Stomach (tissue), 9 donors: ENCODE measurements around the gene ITGA7. TPM values are rescaled to one million over a fixed set of nuclear protein-coding genes. Genes with fewer than 3 reads are reported as not detected.

Source experiments
- DNase-seq, 2 donors: peaks; one replicate each; pipeline versions ENCODE4 v3.0.0 to v3.0.0-alpha.2; 2013 to 2019
- H3K27ac ChIP-seq, 5 donors: fragments of 200-600 bp in 4 of 5; sonication (generic) in 4 of 5; one replicate each; pipeline ENCODE4 v1.5.1; 2013 to 2019; ENCODE audit warnings: mild to moderate bottlenecking in 1 of 5, moderate library complexity in 1 of 5
- H3K27me3 ChIP-seq, 3 donors: fragments of 200-600 bp; sonication (generic); one replicate each; pipeline ENCODE4 v1.5.1; 2017 to 2019; ENCODE audit warnings: mixed run types in 1 of 3
- H3K36me3 ChIP-seq, 4 donors: fragments of 200-600 bp; sonication (generic); 1 replicate in 3 of 4; 2 replicates in 1 of 4; pipeline ENCODE4 v1.5.1; 2016 to 2019
- H3K4me1 ChIP-seq, 4 donors: fragments of 200-600 bp; sonication (generic); one replicate each; pipeline ENCODE4 v1.5.1; 2016 to 2019
- H3K4me3 ChIP-seq, 4 donors: fragments of 200-600 bp; sonication (generic) in 3 of 4; one replicate each; pipeline ENCODE4 v1.5.1; 2016 to 2019; ENCODE audit warnings: mild to moderate bottlenecking in 1 of 4
- H3K9me3 ChIP-seq, 4 donors: fragments of 200-600 bp; sonication (generic); one replicate each; pipeline ENCODE4 v1.5.1; 2016 to 2019
- EP300 ChIP-seq: sonication (generic); formaldehyde crosslinking; IDR thresholded peaks from one replicate; pipeline ENCODE4 v1.6.1; 2017; ENCODE audit warnings: antibody characterized with exemption
- POLR2A ChIP-seq, 4 donors: fragments of 450-650 bp; IDR thresholded peaks; one replicate each; pipeline ENCODE4 v1.6.1; 2016; ENCODE audit warnings: antibody characterized with exemption in 4 of 4, control low read depth in 2 of 4, mild to moderate bottlenecking in 1 of 4, moderate library complexity in 1 of 4
- POLR2AphosphoS5 ChIP-seq, 3 donors: sonication (generic); formaldehyde crosslinking; IDR thresholded peaks; one replicate each; pipeline ENCODE4 v1.6.1; 2016; ENCODE audit warnings: antibody characterized with exemption in 3 of 3
- WGBS, 5 donors: extraction: QIAGEN DNeasy Blood & Tissue Kit in 3 of 5; methylation state at CpG; one replicate each; pipeline versions ENCODE4 v1.1.5 to v1.1.7; 2013 to 2018; 5-methylcytosine and 5-hydroxymethylcytosine counted together
- intact Hi-C: fragments of 100-400 bp; cut with DNase I; formaldehyde crosslinking; loops from one replicate; pipeline ENCODE4 v1.15.1; 2023; ENCODE audit warnings: low total_unique reads
- polyA plus RNA-seq, 3 donors: library from polyadenylated mRNA; stranded (reverse); fragments of 200-250 nt; gene quantifications; one replicate each; pipeline ENCODE4 v1.2.3, GENCODE V29; 2013
- total RNA-seq, 5 donors: library from RNA; depleted of rRNA; stranded (reverse); fragments of >200 nt; gene quantifications; one replicate each; pipeline versions ENCODE4 v1.1.0 to v1.2.3, GENCODE V29; 2014 to 2016
- TF ChIP-seq, protein P1 (sequence below), 7 experiments: fragments of 450-650 bp in 4 of 7; fragments of 200-600 bp in 3 of 7; sonication (generic) in 3 of 7; IDR thresholded peaks; one replicate each; pipeline ENCODE4 v1.5.1; 2016 to 2019; ENCODE audit warnings: antibody characterized with exemption in 7 of 7, control low read depth in 2 of 7, mild to moderate bottlenecking in 1 of 7
- donor health status: healthy with polysubstance abuse.
- donor health status: Bipolar disorder and iron deficiency.
- donor health status: healthy.

ITGA7 gene
- total and polyA plus RNA-seq, 8 donors: 3.5 to 188 (median 46.3) TPM

DNA sequence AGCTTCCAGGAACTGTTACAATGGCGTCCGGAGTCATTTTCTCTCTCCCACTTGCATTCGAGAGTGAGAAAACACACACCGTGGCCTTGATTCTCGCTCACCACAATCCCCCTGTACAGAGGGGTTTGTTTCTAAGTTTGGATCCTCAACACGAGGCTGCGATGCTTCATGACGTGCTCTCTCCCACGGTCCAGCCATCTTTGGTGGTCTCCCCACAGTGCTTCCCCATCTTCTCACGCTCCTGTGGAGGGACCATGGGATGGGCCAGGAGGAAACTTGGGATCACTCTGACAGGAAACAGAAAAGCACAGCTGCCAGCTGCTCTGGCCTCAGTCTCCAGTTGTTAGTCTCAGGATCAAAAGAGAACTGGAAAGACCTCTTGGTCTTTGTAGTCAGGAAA, 42.9 kb downstream of the ITGA7 start:
- Histone ChIP-seq H3K4me3 (no peak overlapping the region), H3K9me3 (no peaks in the 10 kb centered on the region), H3K4me1 (no peaks in the 10 kb centered on the region), H3K36me3 (no peaks in the 10 kb centered on the region), H3K27ac (no peak overlapping the region), H3K27me3 (no peaks in the 10 kb centered on the region)
- no peak for DNase-seq
- intact Hi-C loops: no loop called here
- TF ChIP-seq, protein P1, sequence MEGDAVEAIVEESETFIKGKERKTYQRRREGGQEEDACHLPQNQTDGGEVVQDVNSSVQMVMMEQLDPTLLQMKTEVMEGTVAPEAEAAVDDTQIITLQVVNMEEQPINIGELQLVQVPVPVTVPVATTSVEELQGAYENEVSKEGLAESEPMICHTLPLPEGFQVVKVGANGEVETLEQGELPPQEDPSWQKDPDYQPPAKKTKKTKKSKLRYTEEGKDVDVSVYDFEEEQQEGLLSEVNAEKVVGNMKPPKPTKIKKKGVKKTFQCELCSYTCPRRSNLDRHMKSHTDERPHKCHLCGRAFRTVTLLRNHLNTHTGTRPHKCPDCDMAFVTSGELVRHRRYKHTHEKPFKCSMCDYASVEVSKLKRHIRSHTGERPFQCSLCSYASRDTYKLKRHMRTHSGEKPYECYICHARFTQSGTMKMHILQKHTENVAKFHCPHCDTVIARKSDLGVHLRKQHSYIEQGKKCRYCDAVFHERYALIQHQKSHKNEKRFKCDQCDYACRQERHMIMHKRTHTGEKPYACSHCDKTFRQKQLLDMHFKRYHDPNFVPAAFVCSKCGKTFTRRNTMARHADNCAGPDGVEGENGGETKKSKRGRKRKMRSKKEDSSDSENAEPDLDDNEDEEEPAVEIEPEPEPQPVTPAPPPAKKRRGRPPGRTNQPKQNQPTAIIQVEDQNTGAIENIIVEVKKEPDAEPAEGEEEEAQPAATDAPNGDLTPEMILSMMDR (IDR thresholded peaks at IDR 0.05): no peak
- TF ChIP-seq POLR2A (IDR thresholded peaks at IDR 0.05) (no peak), EP300 (no peak), POLR2AphosphoS5 (IDR thresholded peaks at IDR 0.05) (no peak)
- WGBS, 5 donors: 87 to 88% (median 87%) methylated on average over 10 of the region's 10 CpGs

- WGBS, 5 donors: 40 to 51% (median 45%) methylated on average over 1 of the region's 1 CpG
- TF ChIP-seq, protein P1 (IDR thresholded peaks at IDR 0.05): no peak
- TF ChIP-seq POLR2AphosphoS5 (IDR thresholded peaks at IDR 0.05) (no peak), EP300 (no peak), POLR2A (IDR thresholded peaks at IDR 0.05) (no peak)
- intact Hi-C loops: no loop called here
Observed at GRCh38 chr12:55663391-55663790, 44.3 kb downstream of the ITGA7 start.

DNA sequence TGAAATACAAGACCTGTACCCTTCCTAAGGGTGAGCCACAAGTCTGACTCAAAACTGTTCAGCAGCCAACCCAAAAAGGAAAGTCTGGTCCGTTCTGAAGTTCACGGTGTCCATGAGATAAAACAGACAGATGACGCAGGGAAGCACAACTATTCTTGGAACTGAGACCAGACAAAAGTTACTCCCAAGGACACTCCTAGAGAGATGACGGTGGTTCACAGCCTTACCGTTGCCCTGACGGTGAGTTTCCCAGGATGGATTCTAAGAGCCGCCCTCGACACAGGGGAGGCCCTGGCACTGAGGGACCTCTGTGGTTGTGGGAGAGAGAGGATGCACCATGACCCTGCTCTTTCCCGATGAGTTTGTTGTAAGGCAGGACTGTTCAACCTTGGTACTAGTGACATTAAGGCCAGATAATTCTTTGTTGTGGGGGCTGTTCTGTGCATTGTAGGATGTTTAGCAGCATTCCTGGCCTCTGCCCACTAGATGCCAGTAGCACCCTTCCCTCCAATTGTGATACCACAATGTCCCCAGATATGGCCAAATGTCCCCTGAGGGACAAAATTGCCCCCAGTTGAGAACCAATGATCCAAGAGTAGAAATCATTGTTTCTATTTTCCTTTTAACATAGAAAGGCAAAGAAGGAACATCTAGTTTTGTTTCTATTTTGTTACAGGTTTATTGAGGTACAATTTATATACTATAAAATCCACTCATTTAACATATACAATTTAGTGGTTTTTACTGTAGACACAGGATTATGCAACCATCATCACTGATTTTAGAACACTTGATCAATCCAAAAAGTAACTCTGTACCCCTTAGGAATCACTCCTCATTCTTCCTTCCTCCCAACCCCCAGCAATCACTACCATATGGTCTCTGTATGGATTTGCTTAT, 48.0 kb downstream of the ITGA7 start:
- Histone ChIP-seq H3K36me3 (no peaks in the 10 kb centered on the region), H3K27me3 (no peaks in the 10 kb centered on the region), H3K4me1 (peaks cover 0 to 4% (median 0%) of the 10 kb centered on the region in 4 donors), H3K4me3 (no peak overlapping the region), H3K27ac (peak overlapping the region in 1 of 5 donors; percentile 67), H3K9me3 (no peaks in the 10 kb centered on the region)
- intact Hi-C loops: no loop called here
- WGBS, 5 donors: 59 to 80% (median 73%) methylated on average over 9 of the region's 9 CpGs
- TF ChIP-seq POLR2A (IDR thresholded peaks at IDR 0.05): no peak
- peak in 1 of 3 donors; percentile 51 for TF ChIP-seq POLR2AphosphoS5 (IDR thresholded peaks at IDR 0.05)
- TF ChIP-seq, protein P1 (IDR thresholded peaks at IDR 0.05): peak in 2 of 7 experiments; percentile 20
- TF ChIP-seq EP300: no peak
- DNase-seq: peak in 1 of 2 donors; percentile 37

More at GRCh38 chr12:55663391-55663790, 44.3 kb downstream of the ITGA7 start:
- no peaks in the 10 kb centered on the region for H3K27me3 ChIP-seq
- H3K9me3 ChIP-seq: no peaks in the 10 kb centered on the region
- H3K4me1 ChIP-seq: no peaks in the 10 kb centered on the region
- no peak overlapping the region for H3K4me3 ChIP-seq
- H3K36me3 ChIP-seq: no peaks in the 10 kb centered on the region
- DNase-seq: no peak
- H3K27ac ChIP-seq: no peak overlapping the region

DNA sequence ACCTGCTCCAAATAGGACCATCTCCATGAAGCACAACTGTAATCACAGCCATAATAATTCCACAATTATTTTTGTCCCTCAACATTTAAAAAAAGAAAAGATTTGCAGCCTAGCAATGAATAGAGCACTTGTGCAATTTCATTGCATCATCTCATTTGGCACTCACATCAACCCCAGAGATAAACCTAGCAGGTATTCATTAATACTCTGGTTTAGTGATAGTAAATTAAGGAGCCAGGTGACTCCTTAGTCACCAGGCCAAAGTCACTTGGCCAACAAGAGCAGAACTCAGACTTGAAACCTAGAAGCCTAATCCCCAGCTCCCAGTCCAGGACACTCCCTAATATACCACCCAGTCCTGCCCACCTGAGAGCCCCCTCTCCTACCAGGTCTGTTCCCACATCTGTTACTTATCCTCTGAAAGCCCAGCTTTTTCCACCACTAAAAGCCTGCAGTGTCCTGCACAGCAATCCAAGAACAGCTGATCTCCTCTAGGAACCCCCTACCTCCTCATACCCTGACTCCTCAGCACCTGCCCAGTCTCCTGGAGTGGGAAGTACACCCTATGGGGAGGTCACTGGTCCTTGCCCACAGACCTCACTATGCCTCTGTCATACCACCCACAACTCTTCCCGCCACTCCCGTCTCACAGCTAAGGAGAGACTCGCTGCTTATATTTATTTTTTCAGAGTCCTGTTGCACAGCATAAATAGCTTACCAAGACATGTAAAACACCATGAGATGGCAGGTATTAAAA, 48.9 kb downstream of the ITGA7 start:
- WGBS, 5 donors: 71 to 84% (median 76%) methylated on average over 3 of the region's 3 CpGs
- intact Hi-C loops: no loop called here
- no peak for TF ChIP-seq POLR2A (IDR thresholded peaks at IDR 0.05)
- TF ChIP-seq EP300: no peak
- TF ChIP-seq, protein P1 (IDR thresholded peaks at IDR 0.05): no peak
- TF ChIP-seq POLR2AphosphoS5 (IDR thresholded peaks at IDR 0.05): no peak
- no peaks in the 10 kb centered on the region for H3K36me3 ChIP-seq
- no peaks in the 10 kb centered on the region for H3K27me3 ChIP-seq
- no peak for DNase-seq
- H3K9me3 ChIP-seq: no peaks in the 10 kb centered on the region
- H3K4me3 ChIP-seq: no peak overlapping the region
- H3K4me1 ChIP-seq: peaks cover 0 to 4% (median 0%) of the 10 kb centered on the region in 4 donors
- H3K27ac ChIP-seq: peak overlapping the region in 2 of 5 donors; percentile 7 to 67
